ENCODE data around the gene CCDC87.

CCDC87 gene

DNA sequence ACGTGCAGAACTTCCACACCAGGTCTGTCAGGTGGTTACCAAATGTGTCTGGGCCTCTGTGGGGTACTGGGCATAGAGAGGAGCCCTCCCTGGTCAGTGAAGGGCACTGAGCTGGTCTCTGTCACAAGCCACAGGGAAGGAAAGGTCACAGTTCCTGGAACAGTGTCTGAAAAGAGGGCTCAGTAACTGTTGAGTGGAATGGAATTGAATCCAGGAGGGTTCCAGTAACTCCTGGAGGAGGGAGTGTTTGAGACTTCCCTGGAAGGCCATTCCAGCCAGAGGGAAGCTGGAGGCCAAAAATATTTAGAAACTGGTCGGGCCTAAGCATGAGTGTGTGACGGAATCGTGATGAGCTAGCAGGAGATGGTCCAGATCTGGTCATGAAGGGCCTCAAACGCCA lies 38.3 kb downstream of the CCDC87 start:
- DNase-seq (ENCODE audit: low spot score), result no peak
- in situ Hi-C loops (cut with MboI; ENCODE audit: low sequenced_read_pairs, unreplicated experiment), result no loop called here
- TF ChIP-seq CTCF (IDR thresholded peaks at IDR 0.05; ENCODE audit: borderline replicate concordance, control extremely low read depth, extremely low read depth, insufficient read depth, missing control alignments), result no peak

DNA sequence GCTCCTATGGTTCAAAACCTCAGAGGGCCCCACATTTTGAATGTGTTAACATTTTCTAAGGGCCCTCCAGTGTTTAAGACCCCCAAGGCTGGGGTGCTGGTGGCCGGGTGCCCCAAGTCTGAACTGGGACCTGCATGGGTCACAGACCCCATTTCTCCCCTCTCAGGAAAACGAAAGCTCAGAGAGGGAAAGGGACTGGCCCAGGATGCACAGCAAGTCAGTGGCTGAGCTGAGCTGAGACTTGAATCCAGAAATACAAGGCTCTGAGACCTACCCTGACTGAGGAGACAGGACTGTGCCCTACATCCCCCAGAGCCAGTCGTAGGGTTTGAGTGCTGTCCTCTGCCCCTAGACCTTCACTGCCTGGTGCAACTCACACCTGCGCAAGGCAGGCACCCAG lies 42.0 kb downstream of the CCDC87 start:
- in situ Hi-C loops (cut with MboI; ENCODE audit: low sequenced_read_pairs, unreplicated experiment), result no loop called here
- TF ChIP-seq CTCF (IDR thresholded peaks at IDR 0.05; ENCODE audit: borderline replicate concordance, control extremely low read depth, extremely low read depth, insufficient read depth, missing control alignments), result no peak

GRCh38 chr11:66549696-66550095 lies 43.2 kb downstream of the CCDC87 start:
- in situ Hi-C loops (cut with MboI; ENCODE audit: low sequenced_read_pairs, unreplicated experiment), result no loop called here
- no peak for DNase-seq (ENCODE audit: low spot score)
- no peak for TF ChIP-seq CTCF (IDR thresholded peaks at IDR 0.05; ENCODE audit: borderline replicate concordance, control extremely low read depth, extremely low read depth, insufficient read depth, missing control alignments)

More for the DNA sequence above, 42.0 kb downstream of the CCDC87 start:
- DNase-seq (ENCODE audit: low spot score), result no peak

DNA sequence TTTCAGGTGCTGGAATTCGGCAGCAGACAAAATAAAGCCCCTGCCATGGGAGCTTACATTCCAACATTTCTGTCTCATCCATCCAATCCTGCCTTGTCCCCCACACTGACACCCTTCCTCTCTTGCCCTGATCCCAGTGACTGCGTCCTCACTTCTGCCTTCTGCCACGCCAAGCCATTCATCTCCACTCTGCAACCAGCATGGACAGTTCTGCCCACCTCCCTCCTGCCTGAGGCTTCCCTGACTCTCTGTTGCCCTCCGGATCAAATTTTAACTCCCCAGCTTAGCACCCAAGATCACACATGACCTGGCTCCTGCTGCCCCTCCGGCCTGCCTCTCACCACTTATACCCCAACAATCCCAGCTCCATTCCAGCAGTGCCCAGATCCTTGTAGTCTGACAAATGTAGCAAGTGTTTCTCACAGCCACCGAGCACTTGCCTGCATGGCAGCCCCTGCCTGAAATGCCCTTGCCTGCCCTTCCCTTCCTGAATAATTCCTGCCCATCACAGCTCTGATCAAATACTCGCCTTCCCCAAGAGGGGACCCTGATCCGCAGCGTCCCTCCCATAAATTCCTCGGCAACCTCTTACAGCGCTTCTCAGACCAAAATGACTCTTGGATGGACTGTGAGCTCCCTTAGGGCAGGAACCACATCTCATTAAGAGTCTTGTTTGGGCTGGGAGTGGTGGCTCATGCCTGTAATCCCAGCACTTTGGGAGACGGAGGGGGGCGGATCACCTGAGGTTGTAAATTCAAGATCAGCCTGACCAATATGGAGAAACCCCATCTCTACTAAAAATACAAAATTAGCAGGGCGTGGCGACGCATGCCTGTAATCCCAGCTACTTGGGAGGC lies 43.9 kb downstream of the CCDC87 start:
- in situ Hi-C loops (cut with MboI; ENCODE audit: low sequenced_read_pairs, unreplicated experiment), result no loop called here
- DNase-seq (ENCODE audit: low spot score), result no peak
- no peak for TF ChIP-seq CTCF (IDR thresholded peaks at IDR 0.05; ENCODE audit: borderline replicate concordance, control extremely low read depth, extremely low read depth, insufficient read depth, missing control alignments)

DNA sequence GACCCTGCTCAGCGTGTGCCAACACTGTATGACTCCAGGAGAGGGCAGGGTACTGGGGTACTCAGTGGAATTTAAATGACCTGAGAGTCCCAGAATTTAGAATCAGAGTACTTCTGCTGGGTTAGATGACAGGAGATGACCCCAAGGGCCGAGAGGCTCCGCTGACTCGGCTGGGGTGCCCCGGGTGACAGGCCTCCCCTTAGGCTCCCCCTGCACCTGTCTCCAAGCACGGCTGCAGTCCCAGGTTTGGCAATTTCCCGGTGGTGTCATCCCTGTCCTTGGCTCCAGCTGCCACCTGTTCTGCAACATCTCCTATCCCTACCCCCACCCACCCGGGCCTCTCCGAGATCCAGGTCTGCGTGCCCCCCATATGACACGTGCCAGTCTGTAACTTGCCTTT lies 44.8 kb downstream of the CCDC87 start:
- in situ Hi-C loops (cut with MboI; ENCODE audit: low sequenced_read_pairs, unreplicated experiment), result no loop called here
- no peak for DNase-seq (ENCODE audit: low spot score)
- TF ChIP-seq CTCF (IDR thresholded peaks at IDR 0.05; ENCODE audit: borderline replicate concordance, control extremely low read depth, extremely low read depth, insufficient read depth, missing control alignments), result no peak

GRCh38 chr11:66547662-66548009 lies 45.2 kb downstream of the CCDC87 start:
- no peak for DNase-seq (ENCODE audit: low spot score)
- in situ Hi-C loops (cut with MboI; ENCODE audit: low sequenced_read_pairs, unreplicated experiment), result no loop called here
- no peak for TF ChIP-seq CTCF (IDR thresholded peaks at IDR 0.05; ENCODE audit: borderline replicate concordance, control extremely low read depth, extremely low read depth, insufficient read depth, missing control alignments)

Measured in GM13976 (cell line).